ENCODE results near the gene ZDHHC12.

DNA sequence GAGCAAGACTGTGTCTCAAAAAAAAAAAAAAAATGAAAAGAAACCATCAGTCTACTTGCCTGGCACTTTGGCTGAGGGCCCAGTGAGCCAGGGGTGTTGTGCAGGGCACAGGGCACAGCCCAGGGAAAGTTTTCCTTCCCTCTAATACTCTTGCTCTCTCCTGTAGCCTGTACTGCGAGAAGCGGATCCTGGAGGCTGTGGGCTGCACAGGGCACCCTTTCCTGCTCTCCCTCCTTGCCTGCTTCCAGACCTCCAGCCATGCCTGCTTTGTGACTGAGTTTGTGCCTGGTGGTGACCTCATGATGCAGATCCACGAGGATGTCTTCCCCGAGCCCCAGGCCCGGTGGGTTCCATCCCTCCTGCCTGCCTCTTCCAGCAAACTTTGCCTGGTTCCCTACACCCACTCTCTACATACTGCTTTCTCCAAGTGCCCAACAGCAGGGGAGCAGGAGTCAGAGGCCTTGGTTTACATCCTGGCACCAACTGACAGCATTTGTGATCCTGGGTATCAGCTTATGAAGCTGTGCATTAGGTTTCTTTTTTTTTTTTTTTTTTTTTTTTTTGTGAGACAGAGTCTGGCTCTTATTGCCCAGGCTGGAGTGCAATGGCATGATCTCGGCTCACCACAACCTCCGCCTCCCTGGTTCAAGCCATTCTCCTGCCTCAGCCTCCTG, 7.2 kb downstream of the ZDHHC12 start:
- no peak for TF ChIP-seq CTCF (IDR thresholded peaks at IDR 0.05 in 2 of 3, conservative IDR thresholded peaks at IDR 0.05 in 1 of 3; ENCODE audit: borderline replicate concordance in 1 of 3, insufficient read depth in 1 of 3, low read depth in 2 of 3, low read length in 2 of 3)
- no peak for TF ChIP-seq ZFX (IDR thresholded peaks at IDR 0.05)
- no peak for TF ChIP-seq CEBPB (IDR thresholded peaks at IDR 0.05; ENCODE audit: low read depth)
- no peak for TF ChIP-seq SP1 (IDR thresholded peaks at IDR 0.05; ENCODE audit: low read depth)
- TF ChIP-seq EZH2phosphoT487 (IDR thresholded peaks at IDR 0.05; ENCODE audit: borderline replicate concordance) = no peak
- no peak for TF ChIP-seq POLR2A (IDR thresholded peaks at IDR 0.05; ENCODE audit: borderline replicate concordance, extremely low read depth, insufficient read depth, insufficient read length)
- TF ChIP-seq SRF (IDR thresholded peaks at IDR 0.05; ENCODE audit: low read depth) = no peak
- TF ChIP-seq CBX3 (IDR thresholded peaks at IDR 0.05; ENCODE audit: low read depth) = no peak

Measured in HCT116 (cell line).